Esophagus muscularis mucosa (tissue), 4 donors: ENCODE measurements around the gene AUTS2. TPM values are rescaled to one million over a fixed set of nuclear protein-coding genes. Genes with fewer than 3 reads are reported as not detected.

Experiments
- DNase-seq: peaks from one replicate; pipeline ENCODE4 v3.0.0-alpha.2; 2017; ENCODE audit errors: extremely low spot score
- H3K27ac ChIP-seq, 4 donors: fragments of 200-600 bp; sonication (generic); replicated peaks in 1 of 4; 1 replicate in 3 of 4; 2 replicates in 1 of 4; pipeline ENCODE4 v1.5.1; 2016 to 2019; ENCODE audit warnings: mild to moderate bottlenecking in 1 of 4
- H3K27me3 ChIP-seq, 4 donors: fragments of 200-600 bp; sonication (generic); one replicate each; pipeline versions ENCODE4 v1.5.1 to v1.6.0; 2016 to 2019
- H3K36me3 ChIP-seq, 4 donors: fragments of 200-600 bp; sonication (generic); one replicate each; pipeline ENCODE4 v1.5.1; 2016 to 2019
- H3K4me1 ChIP-seq, 4 donors: fragments of 200-600 bp; sonication (generic); one replicate each; pipeline ENCODE4 v1.5.1; 2016 to 2019
- H3K4me3 ChIP-seq, 4 donors: fragments of 200-600 bp; sonication (generic); 1 replicate in 2 of 4; 2 replicates in 2 of 4; pipeline ENCODE4 v1.5.1; 2016 to 2019; ENCODE audit warnings: mild to moderate bottlenecking in 4 of 4, moderate library complexity in 1 of 4
- H3K9me3 ChIP-seq, 4 donors: fragments of 200-600 bp; sonication (generic); 1 replicate in 3 of 4; 2 replicates in 1 of 4; pipeline ENCODE4 v1.5.1; 2016 to 2019
- CTCF ChIP-seq, 3 experiments: fragments of 200-600 bp in 2 of 3; fragments of 450-650 bp in 1 of 3; sonication (generic) in 2 of 3; IDR thresholded peaks; one replicate each; pipeline ENCODE4 v1.5.1; 2017 to 2019; ENCODE audit warnings: antibody characterized with exemption in 3 of 3, mild to moderate bottlenecking in 2 of 3, moderate library complexity in 1 of 3
- EP300 ChIP-seq: sonication (generic); formaldehyde crosslinking; IDR thresholded peaks from one replicate; pipeline ENCODE4 v1.6.1; 2017; ENCODE audit warnings: antibody characterized with exemption
- POLR2A ChIP-seq: fragments of 450-650 bp; IDR thresholded peaks from one replicate; pipeline ENCODE4 v1.6.1; 2017; ENCODE audit warnings: antibody characterized with exemption, moderate library complexity, mild to moderate bottlenecking, low read depth
- POLR2AphosphoS5 ChIP-seq, 2 donors: sonication (generic); formaldehyde crosslinking; IDR thresholded peaks; one replicate each; pipeline ENCODE4 v1.6.1; 2017; ENCODE audit warnings: antibody characterized with exemption in 2 of 2
- WGBS: methylation state at CpG from one replicate; pipeline ENCODE4 v1.1.5; 2018; 5-methylcytosine and 5-hydroxymethylcytosine counted together
- intact Hi-C: fragments of 100-400 bp; cut with DNase I; formaldehyde crosslinking; loops from one replicate; pipeline ENCODE4 v1.15.1; 2023
- total RNA-seq, 4 donors: library from RNA; depleted of rRNA; stranded (reverse); fragments of >200 nt; gene quantifications; one replicate each; pipeline versions ENCODE4 v1.1.0 to v1.2.1, GENCODE V29; 2016

AUTS2 gene
- total RNA-seq, 4 donors from 2014 or later = 18.5 to 44.9 (median 34.2) TPM

GRCh38 chr7:70668606-70669358 lies 1070.5 kb downstream of the AUTS2 start:
- peaks cover 6 to 23% (median 9%) of the 10 kb centered on the region in 4 donors for H3K4me1 ChIP-seq
- intact Hi-C loops = no loop called here
- no peak for DNase-seq
- no peak overlapping the region for H3K4me3 ChIP-seq
- TF ChIP-seq POLR2A = no peak
- no peak for TF ChIP-seq EP300
- TF ChIP-seq CTCF (IDR thresholded peaks at IDR 0.05) = no peak
- no peak for TF ChIP-seq POLR2AphosphoS5 (IDR thresholded peaks at IDR 0.05)
- H3K36me3 ChIP-seq = no peaks in the 10 kb centered on the region
- no peaks in the 10 kb centered on the region for H3K27me3 ChIP-seq
- 78% methylated on average over 16 of the region's 16 CpGs for WGBS
- no peaks in the 10 kb centered on the region for H3K9me3 ChIP-seq
- H3K27ac ChIP-seq = no peak overlapping the region

GRCh38 chr7:70669854-70670253 lies 1071.6 kb downstream of the AUTS2 start:
- 95% methylated on average over 8 of the region's 8 CpGs for WGBS
- intact Hi-C loops = no loop called here
- peaks cover 6 to 23% (median 9%) of the 10 kb centered on the region in 4 donors for H3K4me1 ChIP-seq
- TF ChIP-seq EP300 = no peak
- TF ChIP-seq POLR2A = no peak
- TF ChIP-seq CTCF (IDR thresholded peaks at IDR 0.05) = no peak
- TF ChIP-seq POLR2AphosphoS5 (IDR thresholded peaks at IDR 0.05) = no peak
- H3K4me3 ChIP-seq = no peak overlapping the region
- no peak for DNase-seq
- H3K9me3 ChIP-seq = no peaks in the 10 kb centered on the region
- H3K27ac ChIP-seq = no peak overlapping the region
- no peaks in the 10 kb centered on the region for H3K27me3 ChIP-seq
- H3K36me3 ChIP-seq = no peaks in the 10 kb centered on the region

- Histone ChIP-seq H3K9me3 (no peaks in the 10 kb centered on the region), H3K36me3 (no peaks in the 10 kb centered on the region), H3K4me3 (no peak overlapping the region), H3K27me3 (no peaks in the 10 kb centered on the region), H3K4me1 (peaks cover 6 to 23% (median 9%) of the 10 kb centered on the region in 4 donors), H3K27ac (no peak overlapping the region)
- intact Hi-C loops = no loop called here
- WGBS = 91% methylated on average over 7 of the region's 7 CpGs
- TF ChIP-seq POLR2AphosphoS5 (IDR thresholded peaks at IDR 0.05) (no peak), CTCF (IDR thresholded peaks at IDR 0.05) (no peak), POLR2A (no peak), EP300 (no peak)
- no peak for DNase-seq
These were observed 1072.0 kb downstream of the AUTS2 start for GRCh38 chr7:70670288-70670687.

- no peaks in the 10 kb centered on the region for H3K9me3 ChIP-seq
- no peak overlapping the region for H3K27ac ChIP-seq
- TF ChIP-seq CTCF (IDR thresholded peaks at IDR 0.05) (no peak), EP300 (no peak), POLR2AphosphoS5 (IDR thresholded peaks at IDR 0.05) (no peak), POLR2A (no peak)
- intact Hi-C loops = no loop called here
- 94% methylated on average over 11 of the region's 11 CpGs for WGBS
- no peaks in the 10 kb centered on the region for H3K4me1 ChIP-seq
- no peak for DNase-seq
- H3K4me3 ChIP-seq = no peak overlapping the region
- H3K27me3 ChIP-seq = no peaks in the 10 kb centered on the region
- H3K36me3 ChIP-seq = no peaks in the 10 kb centered on the region
These were observed 1075.7 kb downstream of the AUTS2 start for GRCh38 chr7:70673778-70674570.
